Epidermal melanocyte (primary cell): ENCODE data around the gene CCR6.

Source experiments
- DNase-seq: peaks from one replicate; pipeline ENCODE4 v3.0.0; 2011; ENCODE audit warnings: low spot score; ENCODE audit not compliant: insufficient read length

The CCR6 gene

DNA sequence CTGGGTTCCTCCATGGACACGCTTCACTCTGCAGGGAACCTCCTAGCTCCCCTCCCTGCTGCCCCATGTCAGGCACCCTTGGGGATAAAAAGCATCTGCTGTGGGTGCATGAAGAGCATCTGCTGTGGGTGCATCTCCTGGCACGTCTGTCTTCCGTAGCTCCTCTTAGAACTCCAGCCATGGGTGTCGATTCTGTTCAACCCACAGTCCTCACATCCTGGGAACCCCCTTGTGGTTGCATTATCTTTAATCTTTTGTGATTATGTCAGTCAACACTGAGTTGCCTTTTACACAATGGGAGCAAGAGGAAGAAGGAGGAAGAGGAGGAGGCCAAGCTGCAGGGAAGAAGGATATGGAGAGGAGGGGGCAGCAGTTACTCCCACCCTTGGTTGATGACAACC is 24.1 kb upstream of the CCR6 start:
- DNase-seq: no peak

- DNase-seq: no peak
Measured at GRCh38 chr6:167099707-167100106, 23.2 kb upstream of the CCR6 start.

DNA sequence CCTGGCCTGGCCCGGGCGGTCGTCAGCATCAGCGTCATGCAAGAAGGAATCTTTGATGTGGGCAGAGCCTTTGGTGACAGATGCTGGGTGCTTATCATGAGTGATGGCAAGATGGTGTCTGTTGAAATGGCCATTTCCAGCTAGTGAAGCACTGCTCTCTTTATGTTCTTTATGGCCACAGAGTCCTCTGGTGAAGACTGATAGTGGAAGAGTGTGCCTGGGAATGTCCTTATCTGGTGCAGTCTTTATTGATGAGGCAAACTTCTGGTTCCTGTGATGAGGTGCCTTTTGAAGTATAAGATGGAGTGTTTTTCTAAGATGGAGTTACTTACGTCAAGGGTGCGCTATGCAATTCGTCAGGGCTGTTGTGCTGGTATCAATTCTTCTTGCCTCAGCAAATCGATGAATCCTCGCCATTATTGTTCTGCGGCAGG is 22.6 kb upstream of the CCR6 start:
- DNase-seq: no peak

- no peak for DNase-seq
Measured at GRCh38 chr6:167102318-167102717, 20.6 kb upstream of the CCR6 start.

GRCh38 chr6:167103041-167103891 is 19.6 kb upstream of the CCR6 start:
- no peak for DNase-seq

GRCh38 chr6:167104388-167104787 is 18.5 kb upstream of the CCR6 start:
- DNase-seq: no peak

- DNase-seq: no peak
Measured at GRCh38 chr6:167105060-167105459, 17.8 kb upstream of the CCR6 start.

GRCh38 chr6:167106406-167106805 is 16.5 kb upstream of the CCR6 start:
- DNase-seq: no peak

DNA sequence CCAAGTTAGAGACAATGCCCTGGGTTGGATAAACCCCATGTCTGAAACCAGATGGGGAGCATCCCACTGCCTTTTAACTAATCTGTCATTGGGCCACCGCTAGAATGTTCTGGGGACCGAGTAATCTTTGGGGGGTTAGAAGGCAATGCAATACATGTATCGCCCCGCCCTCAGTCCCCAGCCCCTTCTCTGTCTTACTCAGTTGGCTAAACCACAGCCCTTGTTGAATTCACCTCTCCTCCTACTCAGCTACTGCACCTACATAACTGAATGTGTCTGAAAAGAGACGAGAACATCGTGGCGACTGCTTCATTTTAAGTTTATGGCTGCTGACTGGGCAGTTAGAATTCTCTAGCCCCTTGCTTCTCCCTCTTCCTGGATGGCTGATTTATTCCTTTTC is 15.1 kb upstream of the CCR6 start:
- DNase-seq: no peak

DNA sequence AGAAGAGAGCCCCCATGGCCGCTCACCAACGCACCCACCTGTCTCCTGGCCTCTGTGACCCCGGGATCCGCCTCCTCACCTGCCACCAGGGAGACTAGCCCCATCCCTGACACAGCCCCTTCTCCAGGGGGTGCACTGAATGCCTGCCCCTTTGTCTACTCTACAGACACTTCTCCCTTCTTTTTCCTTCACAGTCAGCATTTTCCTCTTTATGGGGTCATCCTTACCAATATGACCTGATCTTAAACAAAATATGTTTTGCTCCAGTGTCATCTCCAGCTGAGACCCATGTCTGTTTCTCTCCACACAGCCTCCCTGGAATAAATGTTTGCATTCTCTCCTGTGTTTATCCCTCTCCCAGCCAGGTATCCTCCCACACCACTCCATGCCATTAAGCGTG is 14.6 kb upstream of the CCR6 start:
- no peak for DNase-seq

- DNase-seq: no peak
Measured at GRCh38 chr6:167109651-167110050, 13.2 kb upstream of the CCR6 start.

DNA sequence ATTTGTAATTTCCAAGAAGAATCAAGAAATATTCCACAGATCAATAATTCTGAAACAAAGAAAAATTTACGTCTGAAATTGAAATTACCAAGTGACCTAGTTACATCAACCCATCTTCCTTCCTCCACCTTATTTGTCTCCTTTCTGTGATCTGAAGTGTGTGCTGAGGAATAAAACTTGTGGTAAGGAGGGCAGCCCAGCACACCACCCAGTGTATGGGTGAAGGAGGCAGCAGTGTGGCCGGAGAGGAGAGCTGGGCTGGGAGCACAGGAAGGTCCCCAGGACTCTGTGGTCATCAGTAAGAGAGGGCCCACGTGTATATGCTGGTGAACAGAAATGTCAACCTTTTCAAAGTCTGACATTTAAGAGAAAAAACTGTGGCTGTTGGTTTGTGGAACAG is 11.3 kb upstream of the CCR6 start:
- DNase-seq: no peak

DNA sequence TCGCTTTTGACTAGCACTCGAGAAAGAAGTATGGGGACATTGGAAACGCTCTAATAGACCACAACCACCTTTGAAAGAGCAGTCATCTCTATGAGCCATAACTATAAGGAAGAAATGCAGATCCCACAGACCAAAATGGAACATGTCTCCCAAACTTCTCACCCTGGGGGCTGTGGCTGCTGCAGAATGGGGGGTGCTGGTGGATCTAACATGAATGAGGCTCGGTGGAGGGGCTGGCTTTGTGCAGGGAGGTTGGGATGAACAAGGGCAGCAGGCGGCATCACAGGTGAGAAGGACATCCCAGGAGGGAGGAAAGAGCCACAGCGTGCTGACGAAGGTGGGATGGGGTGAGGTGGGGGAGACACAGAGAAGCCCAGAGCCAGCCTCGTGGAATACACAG is 10.5 kb upstream of the CCR6 start:
- DNase-seq: no peak

DNA sequence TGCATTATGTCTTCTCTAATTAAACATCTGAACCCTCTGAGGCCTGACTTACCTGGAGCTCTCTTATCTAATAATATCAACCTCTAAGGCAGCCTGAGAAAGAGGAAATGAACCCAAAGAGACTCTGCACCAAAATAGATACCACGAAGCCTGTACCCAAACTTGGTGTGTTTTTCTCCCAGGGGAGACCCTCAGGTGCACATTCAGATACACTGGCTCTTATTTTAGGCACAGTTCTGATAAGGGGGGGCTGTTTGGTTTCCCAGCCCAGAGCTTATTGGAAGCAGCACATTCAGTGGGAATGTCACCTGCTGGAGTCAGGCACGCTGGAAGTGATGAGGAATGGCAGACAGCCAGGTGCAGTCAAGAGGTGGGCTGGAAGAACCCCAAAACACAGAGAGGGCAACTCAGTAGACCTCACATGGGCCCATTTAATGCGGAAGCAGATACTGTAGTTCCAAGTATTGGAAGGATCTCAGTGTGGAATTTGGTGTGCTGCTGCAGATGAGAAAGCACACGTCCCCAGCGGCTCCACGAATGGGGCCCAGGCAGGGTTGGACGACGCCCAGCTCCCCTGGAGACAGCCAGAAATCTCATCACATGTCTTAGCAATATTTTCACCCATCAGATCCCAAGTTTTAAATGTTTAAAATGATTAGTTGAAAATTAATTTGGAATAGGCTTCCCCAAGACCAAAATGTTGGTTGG is 9.7 kb upstream of the CCR6 start:
- DNase-seq: no peak

DNA sequence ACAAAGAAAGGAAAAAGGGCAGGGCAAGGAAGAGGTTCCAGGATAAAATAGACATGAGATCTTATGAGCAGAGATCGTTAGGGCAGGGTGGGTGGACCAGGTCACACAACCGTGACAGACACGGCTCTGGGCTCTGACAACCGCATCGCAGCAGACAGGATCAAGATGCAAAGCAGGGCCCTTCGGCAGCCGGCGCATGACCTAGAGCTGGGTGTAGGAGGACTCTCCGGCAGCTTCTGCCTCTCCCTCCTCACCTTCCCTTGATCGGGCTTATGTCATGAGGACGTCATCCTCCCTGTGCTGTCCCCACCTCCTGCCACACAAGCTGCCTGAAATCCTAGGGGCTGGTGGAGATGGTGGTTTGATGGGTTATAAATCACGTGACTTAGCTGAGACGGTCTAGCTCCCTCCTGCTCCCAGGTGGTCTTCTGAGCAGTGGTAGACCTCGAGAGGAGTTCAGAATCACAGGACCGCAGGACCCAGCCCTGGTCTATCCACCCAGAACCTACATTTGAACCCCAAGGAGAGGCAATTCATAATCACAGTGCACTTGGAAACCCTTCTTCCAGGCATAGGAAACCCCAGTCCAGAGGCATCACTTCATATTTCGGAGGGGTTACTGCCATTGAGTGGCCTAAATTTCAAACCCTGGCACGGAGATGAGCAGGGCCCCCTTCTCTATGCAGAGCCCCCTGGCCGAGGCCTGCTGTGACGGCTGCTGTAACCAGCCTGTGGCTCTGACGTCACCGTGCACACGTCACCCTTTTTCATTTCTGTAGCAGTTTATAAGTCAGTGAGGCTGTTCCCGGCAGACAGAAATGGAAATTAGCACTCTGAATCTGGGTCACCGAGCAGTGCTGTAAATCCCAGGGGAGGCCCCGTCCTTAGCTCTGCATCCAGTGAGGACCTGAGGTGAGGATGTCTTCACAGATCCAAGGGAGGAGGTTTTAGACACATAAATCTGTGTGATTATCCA is 8.7 kb upstream of the CCR6 start:
- DNase-seq: no peak

DNA sequence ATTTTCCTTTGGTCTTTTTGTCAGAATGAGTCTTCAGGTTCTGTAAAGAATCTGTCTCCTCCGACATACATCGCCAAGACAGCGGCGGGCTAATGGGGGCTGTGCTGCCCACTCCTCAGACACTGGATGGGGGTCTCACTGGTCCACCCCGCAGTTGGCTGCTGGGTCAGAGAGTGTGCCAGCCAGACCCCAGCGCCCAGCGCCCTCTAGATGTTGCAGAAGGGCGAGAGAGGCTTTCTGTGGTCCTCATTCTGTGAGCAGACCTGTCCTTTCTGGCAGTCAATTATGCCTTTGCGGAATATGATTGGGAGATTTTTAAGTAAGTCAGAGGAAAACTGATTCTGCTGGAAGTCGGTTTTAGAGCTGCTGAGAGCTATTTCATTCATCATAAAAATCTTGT is 7.8 kb upstream of the CCR6 start:
- DNase-seq: no peak

GRCh38 chr6:167116109-167116837 is 6.6 kb upstream of the CCR6 start:
- no peak for DNase-seq

GRCh38 chr6:167116838-167117228 is 6.1 kb upstream of the CCR6 start:
- DNase-seq: no peak

DNA sequence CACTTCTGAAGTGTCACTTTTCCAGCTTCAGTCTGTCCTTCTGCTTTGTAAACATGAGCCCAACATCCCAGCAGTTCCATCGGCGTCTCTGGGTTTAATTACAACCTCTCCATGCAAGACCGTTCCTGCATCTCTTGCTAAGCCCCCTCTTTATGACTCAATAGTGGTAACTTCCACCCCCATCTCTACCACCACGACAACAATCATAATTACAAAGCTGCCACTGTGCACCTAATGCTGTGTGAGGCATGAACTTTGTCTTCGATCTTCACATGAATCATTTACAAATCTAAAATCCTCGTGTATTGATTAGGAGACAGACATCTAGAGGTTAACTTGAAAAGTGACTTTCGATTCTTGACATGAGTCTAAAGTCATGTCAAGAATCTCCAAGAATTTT is 4.9 kb upstream of the CCR6 start:
- DNase-seq: no peak

GRCh38 chr6:167118839-167119238 is 4.1 kb upstream of the CCR6 start:
- no peak for DNase-seq
